GM18909 (cell line): Measurements from ENCODE around the gene NPTX1.

Source experiments
- ATAC-seq: cut with Tn5 transposase; IDR thresholded peaks from one replicate; pipeline ENCODE4 v1.9.1; 2021; ENCODE audit warnings: mild to moderate bottlenecking; ENCODE audit not compliant: unreplicated experiment, poor library complexity

Gene NPTX1

DNA sequence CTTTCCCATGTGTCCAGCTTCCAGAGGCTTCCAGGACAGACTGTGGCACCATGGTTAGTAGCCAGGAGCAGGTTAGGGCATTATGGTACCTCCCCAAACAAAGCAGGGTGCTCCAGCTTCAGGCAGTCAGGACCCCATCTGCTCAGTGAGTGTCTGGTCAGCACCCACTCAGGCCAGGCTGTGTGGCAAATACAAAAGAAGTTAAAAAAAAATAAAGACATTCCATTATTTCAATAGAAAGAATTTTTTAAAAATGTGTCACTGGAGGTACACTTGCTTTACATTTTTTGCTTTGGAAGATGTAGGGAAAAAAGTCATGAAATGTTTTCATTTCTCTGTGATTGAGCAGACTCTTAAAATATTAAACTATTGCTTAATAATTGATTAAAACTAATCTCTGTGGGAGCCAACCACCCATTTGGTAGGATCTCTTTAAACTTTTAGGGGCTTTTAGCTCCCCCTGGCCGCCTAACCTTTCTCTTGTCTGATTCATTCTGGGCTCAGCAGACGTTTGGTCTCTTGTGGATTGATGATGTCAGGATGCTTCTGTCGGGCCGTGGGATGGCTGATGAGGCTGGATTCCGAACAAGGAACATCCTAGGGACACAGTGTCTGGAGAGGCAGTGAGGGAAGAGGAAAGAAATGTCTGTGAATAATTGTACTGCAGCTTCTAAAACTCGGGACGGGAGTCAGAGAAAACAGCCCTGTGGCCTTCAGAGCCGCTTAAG is 28.4 kb upstream of the NPTX1 start:
- no peak for ATAC-seq

DNA sequence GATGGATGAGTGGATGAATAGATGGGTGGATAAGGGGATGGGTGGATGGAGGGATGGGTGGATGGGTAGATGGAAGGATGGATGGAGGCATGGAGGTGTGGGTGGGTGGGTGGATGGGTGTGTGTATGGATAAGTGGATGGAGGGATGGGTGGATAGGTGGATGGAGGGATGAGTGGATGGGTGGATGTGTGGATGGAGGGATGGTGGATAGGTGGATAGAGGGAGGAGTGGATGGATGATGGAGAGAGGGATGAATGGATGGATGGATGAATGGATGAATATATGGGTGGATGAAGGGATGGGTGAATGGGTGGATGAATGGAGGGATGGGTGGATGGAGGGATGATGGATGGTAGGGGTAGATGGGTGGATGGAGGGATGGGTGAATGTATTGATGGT is 27.5 kb upstream of the NPTX1 start:
- ATAC-seq: no peak

DNA sequence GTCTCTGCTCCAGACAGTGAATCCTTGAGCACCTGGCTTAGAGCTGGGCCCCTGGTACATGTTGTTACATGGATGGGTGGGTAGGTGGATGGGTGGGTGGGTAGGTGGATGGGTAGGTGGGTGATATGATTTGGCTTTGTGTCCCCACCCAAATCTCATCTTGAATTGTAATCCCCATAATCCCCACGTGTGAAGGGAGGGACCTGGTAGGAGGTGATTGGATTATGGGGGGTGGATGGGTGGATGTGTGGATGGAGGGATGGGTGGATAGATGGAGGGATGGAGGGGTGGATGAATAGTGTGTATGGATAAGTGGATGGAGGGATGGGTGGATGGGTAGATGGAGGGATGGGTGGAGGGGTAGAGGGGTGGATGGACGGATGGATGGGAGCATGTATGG is 26.6 kb upstream of the NPTX1 start:
- no peak for ATAC-seq

DNA sequence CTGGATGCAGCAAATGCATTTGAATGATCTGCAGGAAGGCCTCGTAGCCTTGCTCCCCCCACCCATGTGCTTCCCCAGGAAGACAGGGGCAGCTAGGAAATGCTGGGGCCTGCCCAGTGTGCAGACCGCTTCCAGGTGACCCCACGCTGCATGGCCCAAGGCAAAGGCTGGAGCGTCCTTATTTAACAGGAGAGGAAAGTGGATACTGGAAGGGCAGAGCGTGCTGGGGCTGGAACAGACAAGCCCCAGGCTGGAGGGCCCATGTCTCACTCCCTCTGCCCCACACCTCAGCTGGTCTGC is 26.1 kb upstream of the NPTX1 start:
- ATAC-seq: no peak

DNA sequence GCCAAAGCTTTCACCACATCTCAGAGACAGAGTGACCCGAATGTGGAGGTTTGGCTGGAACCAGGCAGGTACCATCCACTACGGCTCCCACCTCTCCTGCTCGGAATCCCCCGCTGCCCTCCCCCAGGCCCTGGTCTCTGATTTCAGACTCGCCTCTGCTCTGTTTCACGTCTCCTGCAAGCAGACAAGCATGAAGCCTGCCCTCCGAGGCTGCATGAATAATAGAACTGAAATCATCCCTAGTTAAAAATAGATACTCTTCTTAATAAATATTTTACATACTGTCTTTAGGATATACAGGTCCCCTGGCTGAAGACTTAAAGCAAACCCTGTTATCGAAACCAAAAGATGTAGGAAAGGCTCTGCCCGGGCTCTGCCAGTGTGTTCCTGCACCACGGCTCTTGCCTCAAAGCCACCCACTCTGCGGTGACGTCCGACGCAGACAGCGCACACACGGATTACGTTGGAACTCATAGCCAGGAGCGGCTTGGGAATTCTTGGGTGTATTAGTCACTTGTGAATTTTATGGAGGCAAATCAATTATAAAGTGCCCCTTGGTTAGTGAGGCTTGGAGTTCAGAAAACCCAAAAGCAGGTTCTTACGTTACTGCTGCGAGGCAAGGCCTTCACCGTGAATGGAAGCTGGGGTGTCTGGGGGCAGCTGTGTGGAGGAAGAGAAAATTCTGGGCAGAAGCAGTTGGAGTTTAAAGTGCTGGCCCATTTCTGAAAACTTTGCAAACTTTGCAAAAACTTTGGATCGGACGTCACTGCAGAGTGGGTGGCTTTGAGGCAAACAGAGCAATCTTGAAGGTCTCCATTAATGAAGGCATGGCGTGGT is 25.6 kb upstream of the NPTX1 start:
- no peak for ATAC-seq

DNA sequence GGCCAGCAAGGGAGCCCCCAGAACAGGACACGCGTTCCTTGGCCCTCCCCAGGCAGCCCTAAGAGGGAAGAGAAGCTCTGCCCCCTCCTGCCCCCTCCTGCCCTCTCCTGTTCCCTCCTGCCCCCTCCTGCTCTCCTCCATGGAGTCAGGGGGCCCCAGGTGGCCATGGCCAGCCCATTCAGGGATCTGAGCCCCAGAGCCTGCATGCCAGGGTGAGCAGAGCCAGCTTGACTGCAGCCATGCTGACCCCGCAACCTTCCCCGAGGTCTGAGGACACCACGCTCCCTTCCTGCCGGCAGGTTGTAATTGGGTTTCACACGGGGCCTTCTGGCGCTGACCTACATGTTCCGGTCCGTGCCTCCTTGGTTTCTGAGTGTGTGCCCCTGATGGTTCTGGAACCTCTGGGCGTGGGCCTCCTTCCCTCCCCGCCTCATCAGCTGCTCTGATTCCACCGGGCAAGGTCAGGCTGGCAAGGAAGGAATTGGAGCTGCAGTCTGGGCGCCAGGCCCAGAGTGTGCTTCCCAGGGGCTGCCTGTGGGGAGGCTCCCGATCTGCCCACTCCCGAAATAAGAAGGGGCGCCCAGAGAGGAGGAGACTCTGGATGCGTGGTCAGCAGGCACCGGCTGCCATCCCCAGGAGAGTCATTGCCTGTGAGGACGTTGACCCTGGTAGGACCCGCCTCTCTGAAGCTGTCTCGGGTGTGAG is 23.7 kb upstream of the NPTX1 start:
- no peak for ATAC-seq

DNA sequence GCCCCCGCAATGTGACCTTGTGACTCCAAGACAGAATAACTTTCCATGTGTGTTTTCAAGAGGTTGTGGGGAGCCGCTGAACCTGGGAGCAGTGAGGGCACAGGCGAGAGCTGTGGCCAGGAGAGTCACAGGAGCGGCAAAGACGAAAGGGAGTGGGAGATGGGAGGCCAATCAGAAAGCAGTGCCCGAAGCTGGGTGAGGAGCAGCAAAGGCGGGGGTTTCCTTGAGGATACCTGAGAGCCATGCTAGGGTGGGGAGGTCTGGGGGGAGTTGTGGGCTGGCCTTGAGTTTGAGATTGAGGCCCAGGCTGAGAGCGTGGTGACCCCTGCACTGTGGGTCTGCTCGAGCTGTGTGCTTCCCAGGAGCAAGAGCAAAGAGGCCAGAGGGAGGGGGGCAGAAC is 23.2 kb upstream of the NPTX1 start:
- no peak for ATAC-seq

DNA sequence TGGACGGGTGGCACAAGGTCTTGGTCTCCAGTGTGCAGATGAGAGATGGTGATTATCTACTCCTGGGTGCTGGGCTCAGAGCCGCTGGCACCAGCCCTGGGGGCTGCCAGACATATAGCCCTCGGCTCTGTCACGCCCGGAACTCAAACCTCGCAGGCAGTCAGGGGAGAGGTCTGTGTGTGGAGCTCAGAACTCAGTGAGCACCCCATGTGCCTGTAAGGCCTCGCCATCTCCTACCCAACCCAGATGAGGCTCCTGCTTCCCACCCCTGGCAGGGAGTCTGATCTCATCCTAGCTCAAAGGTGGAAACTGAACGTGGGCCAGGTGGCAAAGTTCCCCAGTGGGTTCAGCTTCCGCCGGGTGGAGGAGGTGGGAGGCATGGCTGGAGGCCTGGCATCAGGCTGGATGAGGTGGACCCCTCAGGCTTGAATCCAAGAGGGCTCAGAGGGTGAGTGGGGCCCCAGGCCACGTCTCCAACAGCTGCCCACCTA is 22.6 kb upstream of the NPTX1 start:
- no peak for ATAC-seq

DNA sequence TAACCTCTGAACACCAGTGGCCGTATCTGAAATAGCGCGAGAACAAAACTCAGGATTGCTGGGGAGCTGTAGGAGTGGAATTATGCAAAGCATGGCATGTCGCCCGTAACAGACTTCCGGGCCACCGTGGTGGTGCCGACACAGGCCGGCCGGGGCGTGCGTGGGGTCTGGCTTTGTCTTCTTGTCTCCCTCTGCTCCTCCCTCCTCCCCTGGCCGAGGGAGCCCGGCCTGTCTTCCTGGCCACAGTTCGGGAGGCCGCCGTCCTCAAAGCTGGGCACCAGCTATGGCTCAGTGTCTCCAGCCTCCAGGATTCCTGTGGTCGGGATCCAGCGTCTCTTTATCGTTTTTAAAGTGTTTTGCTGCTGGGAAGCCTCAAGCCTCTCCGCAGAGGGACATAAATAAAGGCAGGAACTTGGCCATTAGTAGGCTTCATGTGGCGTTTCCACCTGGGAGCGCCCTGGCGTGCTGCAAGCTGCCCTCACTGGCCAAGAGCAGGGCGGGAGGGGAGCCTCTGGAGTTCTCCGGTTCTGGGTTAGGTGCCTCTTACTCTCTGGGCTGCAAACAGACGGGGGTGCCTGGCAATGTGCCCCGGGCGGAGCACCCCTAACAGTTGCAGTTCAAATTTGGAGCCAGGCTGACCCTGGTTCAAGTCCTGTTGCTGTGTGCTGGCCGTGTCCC is 22.0 kb upstream of the NPTX1 start:
- no peak for ATAC-seq

DNA sequence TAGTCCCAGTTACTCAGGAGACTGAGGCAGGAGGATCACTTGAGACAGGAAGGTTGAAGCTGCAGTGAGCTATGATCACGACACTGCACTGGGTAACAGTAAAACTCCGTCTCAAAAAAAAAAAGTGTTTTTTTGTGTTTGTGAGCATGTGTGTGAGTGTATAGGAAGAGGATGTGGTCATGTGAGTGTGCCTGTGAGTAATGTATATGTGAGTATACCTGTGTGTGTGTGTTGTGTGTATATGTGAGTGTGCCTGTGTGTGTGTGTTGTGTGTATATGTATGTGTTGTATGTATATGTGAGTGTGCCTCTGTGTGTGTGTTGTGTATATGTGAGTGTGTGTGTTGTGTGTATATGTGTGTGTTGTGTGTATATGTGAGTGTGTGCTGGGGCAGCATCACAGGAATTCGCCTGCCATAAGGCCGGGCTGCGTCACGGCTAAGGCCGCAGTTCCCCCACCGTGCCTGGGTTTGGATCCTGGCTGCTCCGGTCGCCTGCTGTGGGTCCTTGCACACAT is 21.4 kb upstream of the NPTX1 start:
- ATAC-seq: no peak

DNA sequence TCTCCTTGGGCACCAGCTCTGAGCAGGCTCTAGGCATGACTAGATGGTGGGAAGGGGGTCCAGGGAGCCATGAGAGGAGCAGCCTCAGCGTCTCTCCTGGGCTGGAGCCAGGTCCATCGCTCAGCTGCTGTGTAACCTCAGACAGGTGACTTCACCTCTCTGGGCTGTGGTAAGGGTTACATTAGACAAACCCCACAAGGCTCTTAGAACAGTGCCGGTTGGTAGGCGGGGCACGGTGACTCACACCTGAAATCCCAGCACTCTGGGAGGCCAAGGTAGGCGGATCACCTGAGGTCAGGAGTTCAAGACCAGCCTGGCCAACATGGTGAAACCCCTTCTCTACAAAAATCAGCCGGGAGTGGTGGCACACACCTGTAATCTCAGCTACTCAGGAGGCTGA is 18.1 kb upstream of the NPTX1 start:
- no peak for ATAC-seq

DNA sequence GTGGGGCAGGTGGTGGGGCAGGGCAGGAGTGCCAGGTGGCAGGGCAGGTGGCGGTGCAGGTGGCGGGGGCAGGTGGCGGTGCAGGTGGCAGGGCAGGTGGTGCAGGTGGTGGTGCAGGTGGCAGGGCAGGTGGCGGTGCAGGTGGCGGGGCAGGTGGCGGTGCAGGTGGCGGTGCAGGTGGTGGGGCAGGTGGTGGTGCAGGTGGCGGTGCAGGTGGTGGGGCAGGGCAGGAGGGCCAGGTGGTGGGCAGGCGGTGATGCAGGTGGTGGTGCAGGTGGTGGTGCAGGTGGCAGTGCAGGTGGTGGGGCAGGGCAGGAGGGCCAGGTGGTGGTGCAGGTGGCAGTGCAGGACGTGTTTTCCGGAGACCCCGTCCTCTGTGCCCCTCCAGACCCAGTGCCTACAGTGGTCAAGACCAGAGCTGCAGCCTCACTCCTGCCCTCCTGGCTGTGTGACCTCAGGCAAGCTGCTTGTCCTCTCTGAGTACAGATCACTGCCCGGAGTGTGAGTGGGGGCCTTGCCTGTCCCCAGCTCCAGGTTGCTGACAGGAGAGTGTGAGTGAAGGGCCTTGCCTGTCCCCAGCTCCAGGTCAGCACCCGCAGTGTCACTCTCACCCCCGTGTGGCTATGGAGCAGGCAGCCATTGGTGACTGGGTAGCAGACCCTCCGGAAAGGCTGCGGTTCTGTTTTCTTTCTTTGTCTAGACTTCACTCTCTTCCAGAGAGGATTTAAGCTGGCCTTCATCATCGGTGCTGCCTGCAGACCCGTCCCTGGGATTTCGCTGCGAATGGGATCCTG is 16.1 kb upstream of the NPTX1 start:
- no peak for ATAC-seq

DNA sequence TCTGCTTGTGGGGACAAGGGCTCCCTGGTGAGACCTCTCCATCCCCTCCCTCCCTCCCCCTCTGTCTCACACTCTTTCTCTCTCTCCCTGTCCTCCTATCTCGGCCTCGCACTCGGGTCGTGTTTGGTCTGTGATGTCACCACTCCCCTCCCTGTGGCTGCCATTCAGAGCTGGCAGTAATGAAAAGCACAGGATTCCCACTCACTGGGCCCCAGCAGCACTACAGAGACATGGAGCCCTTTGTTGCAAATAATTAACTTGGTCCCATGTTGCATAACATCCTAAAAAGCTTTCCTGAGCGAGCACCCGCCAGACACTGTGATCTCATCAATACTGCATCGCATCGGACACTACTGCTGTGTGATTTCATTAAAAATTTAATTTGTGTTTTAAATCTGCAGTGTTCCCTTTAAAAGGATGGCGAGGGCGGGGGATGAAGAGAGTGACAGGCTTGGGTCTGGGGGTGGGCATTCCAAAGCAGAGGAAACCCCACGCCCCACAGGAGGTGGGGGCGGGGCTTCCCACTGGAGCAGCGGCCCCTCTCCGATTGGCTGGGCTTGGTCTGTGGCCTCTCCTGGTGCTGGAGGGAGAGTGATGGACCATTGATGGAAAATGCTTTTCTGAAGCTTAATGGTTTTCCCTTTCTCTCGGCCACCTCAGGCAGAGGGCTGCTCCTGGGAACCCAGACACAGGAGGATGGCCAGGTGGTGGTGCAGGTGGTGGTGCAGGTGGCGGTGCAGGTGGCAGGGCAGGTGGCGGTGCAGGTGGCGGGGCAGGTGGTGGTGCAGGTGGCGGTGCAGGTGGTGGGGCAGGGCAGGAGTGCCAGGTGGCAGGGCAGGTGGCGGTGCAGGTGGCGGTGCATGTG is 15.3 kb upstream of the NPTX1 start:
- no peak for ATAC-seq

DNA sequence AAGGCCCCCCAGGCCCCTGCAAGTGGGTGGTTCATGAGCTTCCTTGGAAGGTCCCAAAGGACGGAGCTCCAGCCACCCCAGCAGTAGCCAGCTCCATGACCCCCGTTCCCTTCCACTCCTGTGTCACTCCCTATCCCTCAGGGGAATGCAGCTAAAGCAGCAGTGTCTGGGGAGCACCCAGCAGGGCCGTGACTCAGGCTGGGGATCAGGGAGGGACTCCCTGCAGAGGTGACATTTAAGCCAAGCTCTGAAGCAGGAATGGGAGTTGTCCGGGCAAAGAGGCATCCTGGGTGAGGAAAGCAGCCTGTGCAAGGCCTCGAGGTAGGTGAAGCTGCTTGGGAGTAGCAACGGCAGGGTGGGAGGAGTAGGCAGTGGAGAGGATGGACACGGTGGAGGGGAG is 11.1 kb upstream of the NPTX1 start:
- no peak for ATAC-seq

DNA sequence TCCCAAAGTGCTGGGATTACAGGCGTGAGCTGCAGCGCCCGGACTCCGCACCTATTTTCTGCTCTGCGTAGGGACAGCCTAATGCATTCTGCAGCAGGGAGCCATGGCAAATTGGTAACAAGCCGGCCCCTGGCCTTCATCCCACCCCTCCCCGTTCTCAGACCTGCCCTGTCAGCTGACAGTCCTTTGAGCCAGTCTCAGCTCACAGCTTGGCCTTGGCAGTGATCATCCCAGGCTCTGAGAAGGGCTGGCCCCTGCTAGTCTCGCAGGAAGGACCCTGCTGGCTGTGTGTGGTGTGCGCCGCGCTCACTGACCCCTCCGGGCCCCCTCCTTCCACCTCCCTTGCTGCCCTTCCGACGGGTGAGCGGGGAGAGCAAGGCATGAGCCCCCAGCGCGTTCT is 10.3 kb upstream of the NPTX1 start:
- ATAC-seq: no peak

DNA sequence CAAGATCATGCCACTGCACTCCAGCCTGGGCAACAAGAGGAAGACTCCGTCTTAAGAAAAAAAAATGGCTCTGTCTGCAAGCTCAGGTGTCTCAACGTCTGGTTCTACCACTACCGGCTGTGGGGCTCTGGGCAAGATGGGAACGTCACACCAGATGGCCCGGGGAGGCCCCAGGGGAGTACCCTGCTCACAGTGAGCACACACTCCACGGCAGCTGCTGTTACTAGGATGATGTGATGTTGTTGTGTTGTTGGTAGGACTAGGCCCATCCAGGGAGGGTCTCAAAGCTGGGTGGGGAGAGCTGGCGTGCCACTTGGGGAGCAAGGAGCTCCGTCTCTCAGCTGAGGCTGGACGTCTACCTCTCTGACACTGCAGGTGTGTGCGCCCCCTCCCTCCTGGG is 9.4 kb upstream of the NPTX1 start:
- ATAC-seq: no peak

DNA sequence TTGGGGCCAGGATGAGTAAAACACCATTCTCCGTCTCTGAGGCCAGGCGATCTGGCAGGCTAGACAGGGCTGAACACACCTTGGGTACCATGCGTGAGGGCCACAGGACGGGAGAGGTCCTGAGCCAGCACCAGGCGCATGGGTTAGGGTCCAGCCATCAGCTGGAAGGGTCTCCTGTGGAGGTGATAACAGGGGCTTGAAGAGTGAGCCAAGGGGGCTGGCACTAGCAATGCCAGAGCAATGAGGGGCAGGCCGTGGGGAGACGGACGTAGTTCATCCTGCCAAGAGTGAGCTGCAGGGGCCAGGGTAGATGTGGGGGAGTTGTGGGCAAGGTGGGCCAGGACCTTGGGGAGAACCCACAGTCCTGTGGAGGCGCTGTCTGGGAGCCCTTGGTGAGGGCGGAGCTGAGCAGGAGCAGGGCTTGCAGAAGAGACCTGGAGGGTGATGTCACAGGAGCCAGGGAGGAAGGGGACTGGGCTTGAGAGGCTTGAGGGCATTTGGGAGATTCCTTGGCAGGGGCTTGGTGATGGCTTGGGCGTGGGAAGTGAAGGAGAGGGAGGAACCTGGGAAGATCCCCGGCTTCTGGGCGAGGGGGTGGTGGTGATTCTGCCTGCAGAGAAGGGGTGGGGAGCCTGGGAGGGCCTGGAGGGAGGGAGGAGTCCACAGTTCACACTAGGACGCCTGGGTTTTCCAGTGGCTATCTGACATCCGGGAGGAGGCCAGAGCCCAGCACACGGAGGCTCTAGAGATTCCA is 6.3 kb upstream of the NPTX1 start:
- ATAC-seq: no peak

DNA sequence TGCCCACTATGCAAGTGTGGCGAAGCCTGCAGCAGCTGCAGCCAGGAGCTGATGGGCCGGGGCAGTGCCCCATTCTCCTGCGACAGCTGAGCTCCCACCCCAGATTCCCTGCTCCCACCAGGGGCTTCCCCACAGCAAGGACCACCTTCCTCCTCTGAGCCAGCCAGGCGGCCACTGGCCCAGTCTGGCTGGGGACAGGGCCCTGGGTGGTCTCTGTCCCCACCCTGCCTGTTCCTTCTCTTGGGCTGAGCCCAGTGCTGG is 5.6 kb upstream of the NPTX1 start:
- ATAC-seq: no peak
